Adrenal gland (tissue), 12 donors: ENCODE data around the gene ACRV1. TPM values are rescaled to one million over a fixed set of nuclear protein-coding genes. Genes with fewer than 3 reads are reported as not detected.

ENCODE experiments used
- DNase-seq, 7 donors: peaks; one replicate each; pipeline ENCODE4 v3.0.0-alpha.2; 2019 to 2020
- H3K27ac ChIP-seq, 5 donors: fragments of 200-600 bp; sonication (generic) in 4 of 5; 1 replicate in 3 of 5; 2 replicates in 2 of 5; pipeline versions ENCODE4 v1.5.1 to v1.8.0; 2016 to 2020; ENCODE audit warnings: mild to moderate bottlenecking in 1 of 5
- H3K27me3 ChIP-seq: fragments of 200-600 bp; 2 replicates; pipeline ENCODE4 v1.8.0; 2021
- H3K36me3 ChIP-seq, 2 donors: fragments of 200-600 bp; replicated peaks in 1 of 2; 1 replicate in 1 of 2; 2 replicates in 1 of 2; pipeline versions ENCODE4 v1.5.1 to v1.8.0; 2018 to 2022
- H3K4me1 ChIP-seq, 2 donors: fragments of 200-600 bp; replicated peaks in 1 of 2; 1 replicate in 1 of 2; 2 replicates in 1 of 2; pipeline versions ENCODE4 v1.5.1 to v1.8.0; 2018 to 2021
- H3K4me3 ChIP-seq, 4 donors: fragments of 200-600 bp; sonication (generic) in 3 of 4; one replicate each; pipeline ENCODE4 v1.5.1; 2016 to 2018
- H3K9me3 ChIP-seq, 3 donors: fragments of 200-600 bp; sonication (generic) in 1 of 3; replicated peaks in 1 of 3; 1 replicate in 2 of 3; 2 replicates in 1 of 3; pipeline versions ENCODE4 v1.5.1 to v1.8.0; 2016 to 2021
- POLR2A ChIP-seq, 2 donors: fragments of 450-650 bp; IDR thresholded peaks; one replicate each; pipeline ENCODE4 v1.6.1; 2017; ENCODE audit warnings: antibody characterized with exemption in 2 of 2, mild to moderate bottlenecking in 2 of 2, moderate library complexity in 1 of 2
- WGBS, 4 donors: extraction: QIAGEN DNeasy Blood & Tissue Kit in 2 of 4; methylation state at CpG; one replicate each; pipeline versions ENCODE4 v1.1.5 to v1.1.7; 2013 to 2017; 5-methylcytosine and 5-hydroxymethylcytosine counted together
- intact Hi-C, 2 donors: fragments of 100-400 bp; cut with DNase I; formaldehyde crosslinking; loops; one replicate each; pipeline versions ENCODE4 v1.14.1 to v1.15.0; 2022 to 2023
- polyA plus RNA-seq, 3 donors: library from polyadenylated mRNA; stranded (reverse); fragments of 200-250 nt in 2 of 3; fragments of 350-450 nt in 1 of 3; fragmentation: Illumina TruSeq in 1 of 3; extraction: RNeasy Lipid Tissue Mini Kit (QIAGEN cat#74804) in 1 of 3; gene quantifications; one replicate each; pipeline ENCODE4 v1.2.3, GENCODE V29; 2013 to 2014
- total RNA-seq, 9 donors: library from RNA; depleted of rRNA in 4 of 9; stranded (reverse); fragments of >200 nt in 4 of 9; fragments of 120-200 nt in 1 of 9; fragmentation: NEBNext Ultra II Directional in 1 of 9; extraction: Animal tissue kit (Norgen Biotek cat#: 25700) in 1 of 9; gene quantifications; one replicate each; pipeline versions ENCODE4 v1.1.0 to v1.2.4, GENCODE V29; 2013 to 2023
- TF ChIP-seq, protein P1 (sequence below), 6 experiments: fragments of 450-650 bp in 4 of 6; fragments of 200-600 bp in 2 of 6; sonication (generic) in 1 of 6; IDR thresholded peaks; 1 replicate in 5 of 6; 2 replicates in 1 of 6; pipeline versions ENCODE4 v1.5.1 to v1.8.0; 2016 to 2021; ENCODE audit warnings: antibody characterized with exemption in 6 of 6, mild to moderate bottlenecking in 2 of 6, moderate library complexity in 1 of 6
- donor health status: healthy with polysubstance abuse.
- donor health status: Bipolar disorder and iron deficiency.
- donor health status: DM: yes; HTN: yes; CAD: no.
- donor health status: DM: no; HTN: no; CAD: no.
- donor health status: DM: no; HTN: no; CAD: no.
- donor health status: DM: yes; HTN: yes; CAD: no.

Gene ACRV1
- total and polyA plus RNA-seq, 12 donors: 0.06 to 0.16 TPM; not detected in 10

- intact Hi-C loops: no loop called here
- Histone ChIP-seq H3K36me3 (no peaks in the 10 kb centered on the region), H3K27ac (no peak overlapping the region), H3K9me3 (no peaks in the 10 kb centered on the region), H3K4me3 (no peak overlapping the region), H3K4me1 (no peaks in the 10 kb centered on the region), H3K27me3 (no peaks in the 10 kb centered on the region)
- no peak for TF ChIP-seq POLR2A (IDR thresholded peaks at IDR 0.05)
- TF ChIP-seq, protein P1, sequence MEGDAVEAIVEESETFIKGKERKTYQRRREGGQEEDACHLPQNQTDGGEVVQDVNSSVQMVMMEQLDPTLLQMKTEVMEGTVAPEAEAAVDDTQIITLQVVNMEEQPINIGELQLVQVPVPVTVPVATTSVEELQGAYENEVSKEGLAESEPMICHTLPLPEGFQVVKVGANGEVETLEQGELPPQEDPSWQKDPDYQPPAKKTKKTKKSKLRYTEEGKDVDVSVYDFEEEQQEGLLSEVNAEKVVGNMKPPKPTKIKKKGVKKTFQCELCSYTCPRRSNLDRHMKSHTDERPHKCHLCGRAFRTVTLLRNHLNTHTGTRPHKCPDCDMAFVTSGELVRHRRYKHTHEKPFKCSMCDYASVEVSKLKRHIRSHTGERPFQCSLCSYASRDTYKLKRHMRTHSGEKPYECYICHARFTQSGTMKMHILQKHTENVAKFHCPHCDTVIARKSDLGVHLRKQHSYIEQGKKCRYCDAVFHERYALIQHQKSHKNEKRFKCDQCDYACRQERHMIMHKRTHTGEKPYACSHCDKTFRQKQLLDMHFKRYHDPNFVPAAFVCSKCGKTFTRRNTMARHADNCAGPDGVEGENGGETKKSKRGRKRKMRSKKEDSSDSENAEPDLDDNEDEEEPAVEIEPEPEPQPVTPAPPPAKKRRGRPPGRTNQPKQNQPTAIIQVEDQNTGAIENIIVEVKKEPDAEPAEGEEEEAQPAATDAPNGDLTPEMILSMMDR (IDR thresholded peaks at IDR 0.05): no peak
- WGBS, 4 donors: 77 to 84% (median 82%) methylated on average over 2 of the region's 2 CpGs
- no peak for DNase-seq
Measured at GRCh38 chr11:125674210-125674609, 6.4 kb downstream of the ACRV1 start.

GRCh38 chr11:125671561-125671960 lies 9.1 kb downstream of the ACRV1 start:
- no peak for DNase-seq
- H3K27me3 ChIP-seq: no peaks in the 10 kb centered on the region
- intact Hi-C loops: no loop called here
- no peak overlapping the region for H3K4me3 ChIP-seq
- H3K36me3 ChIP-seq: no peaks in the 10 kb centered on the region
- no peaks in the 10 kb centered on the region for H3K9me3 ChIP-seq
- 90 to 91% (median 91%) methylated on average over 2 of the region's 2 CpGs for WGBS, 4 donors
- H3K4me1 ChIP-seq: no peaks in the 10 kb centered on the region
- TF ChIP-seq POLR2A (IDR thresholded peaks at IDR 0.05): no peak
- TF ChIP-seq, protein P1 (IDR thresholded peaks at IDR 0.05): no peak
- H3K27ac ChIP-seq: no peak overlapping the region

- H3K27ac ChIP-seq: no peak overlapping the region
- WGBS, 4 donors: 84 to 93% (median 88%) methylated on average over 1 of the region's 1 CpG
Measured at GRCh38 chr11:125670172-125670571, 10.5 kb downstream of the ACRV1 start.

DNA sequence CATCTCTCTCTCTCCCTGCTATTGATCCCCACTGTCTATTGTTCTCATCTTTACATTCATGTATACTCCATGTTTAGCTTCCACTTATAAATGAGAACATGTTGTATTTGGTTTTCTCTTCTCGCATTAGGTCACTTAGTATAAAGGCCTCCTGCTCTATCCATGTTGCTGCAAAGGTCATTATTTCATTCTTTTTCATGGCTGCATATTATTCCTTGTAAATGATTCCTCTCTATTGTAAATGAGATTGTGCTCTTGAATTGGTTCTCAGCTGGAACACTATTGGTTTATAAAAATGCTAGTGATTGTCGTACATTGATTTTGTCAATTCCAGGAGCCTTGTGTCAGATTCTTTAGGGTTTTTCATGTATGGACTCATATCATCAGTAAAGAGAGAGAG lies 13.5 kb downstream of the ACRV1 start:
- no peaks in the 10 kb centered on the region for H3K27me3 ChIP-seq
- no peaks in the 10 kb centered on the region for H3K36me3 ChIP-seq
- WGBS, 4 donors: 95 to 100% (median 98%) methylated on average over 2 of the region's 2 CpGs
- intact Hi-C loops: no loop called here
- H3K9me3 ChIP-seq: no peaks in the 10 kb centered on the region
- H3K4me1 ChIP-seq: no peaks in the 10 kb centered on the region
- no peak for DNase-seq
- H3K4me3 ChIP-seq: no peak overlapping the region
- TF ChIP-seq POLR2A (IDR thresholded peaks at IDR 0.05): no peak
- TF ChIP-seq, protein P1 (IDR thresholded peaks at IDR 0.05): no peak
- no peak overlapping the region for H3K27ac ChIP-seq

More at GRCh38 chr11:125670172-125670571, 10.5 kb downstream of the ACRV1 start:
- H3K36me3 ChIP-seq: no peaks in the 10 kb centered on the region
- H3K9me3 ChIP-seq: no peaks in the 10 kb centered on the region
- TF ChIP-seq POLR2A (IDR thresholded peaks at IDR 0.05): no peak
- TF ChIP-seq, protein P1 (IDR thresholded peaks at IDR 0.05): no peak
- no peaks in the 10 kb centered on the region for H3K27me3 ChIP-seq
- DNase-seq: no peak
- intact Hi-C loops: no loop called here
- H3K4me1 ChIP-seq: no peaks in the 10 kb centered on the region
- H3K4me3 ChIP-seq: no peak overlapping the region
